Stimulated activated naive CD8-positive, alpha-beta T cell treated with anti-CD3 and anti-CD28 coated beads, Interleukin-15, Interleukin-2, amounts not matched to agents 100 U/mL and 50 U/mL, for 24 hours (primary cell): ENCODE data around the gene RBM5.
"Not testable (repeated sequence)": the region's sequence is repeated elsewhere in the genome, so short reads cannot be mapped to it uniquely, and the experiment has no call there.

ENCODE experiments used
- ATAC-seq: fragments of 150-1000 bp; cut with Tn5 transposase; one replicate; pipeline ENCODE4 v1.10.0; 2021
- DNase-seq: peaks from one replicate; pipeline ENCODE4 v3.0.0; 2021

RBM5 gene

DNA sequence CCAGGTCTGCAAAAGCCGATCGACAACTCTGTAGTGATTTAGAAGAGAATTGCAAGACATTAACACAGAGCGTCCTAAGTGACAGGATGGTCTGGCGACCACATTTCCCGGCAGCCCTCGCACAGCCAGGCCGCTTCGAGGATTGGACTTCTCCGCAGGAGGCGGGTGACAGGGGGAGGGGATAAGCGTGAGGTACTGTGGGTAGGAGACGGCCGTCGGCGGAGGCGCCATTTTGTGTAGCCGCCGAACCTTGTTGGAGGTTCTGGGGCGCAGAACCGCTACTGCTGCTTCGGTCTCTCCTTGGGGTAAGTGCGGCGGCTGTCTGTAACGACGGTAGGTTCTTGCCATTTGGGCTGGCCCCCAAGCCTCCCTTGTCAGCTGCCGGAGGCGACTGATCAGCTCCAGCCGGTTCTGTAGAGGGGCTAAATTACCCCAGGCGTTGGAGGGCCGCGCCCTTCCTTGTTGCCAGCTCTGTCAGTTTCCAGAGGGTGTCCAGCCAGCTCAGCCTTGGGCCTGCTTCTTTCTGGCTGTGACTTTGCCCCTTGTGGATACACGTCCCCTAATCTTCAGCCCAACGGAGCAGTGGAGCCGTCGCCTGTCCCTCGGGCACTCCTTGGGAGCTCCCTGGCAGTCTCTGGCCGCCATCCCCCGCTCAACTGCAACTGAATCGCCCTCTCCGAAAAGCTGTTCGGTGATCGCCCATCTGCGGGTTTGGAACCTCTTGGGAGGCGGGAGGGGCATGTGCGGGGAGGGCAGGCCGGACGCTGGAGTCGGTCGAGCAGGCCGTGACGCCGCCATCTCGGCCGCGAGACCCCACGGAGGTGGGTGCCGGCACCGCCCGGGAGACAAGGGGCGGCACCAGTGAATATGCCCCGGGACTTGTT is at the start of gene RBM5:
RBM5 (plus strand) TSS at position 195 of the 884 bp plus-strand sequence. CDS start 1,516 bp downstream, outside the sequence.
- peak; percentile 100 for ATAC-seq
- peak; percentile 93 for DNase-seq

DNA sequence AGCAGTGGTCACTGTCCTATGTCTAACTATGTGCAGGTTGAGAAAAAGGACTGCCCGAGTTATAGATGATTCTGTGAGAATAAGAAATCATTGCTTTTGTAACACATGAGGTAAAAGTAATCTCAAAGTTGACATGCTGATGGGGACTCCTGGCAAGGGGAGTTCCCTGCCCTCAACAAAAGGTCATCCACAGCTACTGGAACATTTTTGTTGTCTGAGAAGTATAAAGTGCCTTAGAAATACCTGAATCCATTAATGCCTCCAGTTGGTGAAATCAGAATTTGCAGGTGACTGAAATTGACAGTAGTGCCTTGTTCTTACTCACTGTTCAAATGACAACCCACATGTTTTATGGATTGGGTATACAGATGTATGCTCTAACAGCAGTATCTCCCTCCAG is 43.7 kb upstream of the RBM5 start:
- DNase-seq (no peak), ATAC-seq (peak; percentile 84)

DNA sequence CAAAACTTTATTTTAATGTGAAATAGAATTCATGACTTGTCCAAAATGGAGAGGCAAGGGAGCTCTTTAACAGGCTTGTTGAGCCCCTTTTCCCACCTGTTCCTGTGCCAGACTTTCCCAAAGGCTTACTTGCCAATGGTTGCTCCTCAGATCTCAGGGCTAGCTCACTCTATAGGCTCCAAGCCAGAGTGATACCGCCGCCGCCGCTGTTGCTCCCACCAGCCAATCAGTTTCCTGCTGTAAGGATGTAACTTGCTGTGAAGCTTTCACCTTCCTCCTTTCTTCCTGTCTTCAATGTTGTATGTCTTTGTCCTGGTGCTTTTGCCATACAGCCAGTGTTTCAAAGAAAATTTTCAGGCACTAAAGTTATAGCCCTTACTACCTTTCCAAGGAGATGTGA is 41.3 kb upstream of the RBM5 start:
- ATAC-seq (no peak), DNase-seq (no peak)

DNA sequence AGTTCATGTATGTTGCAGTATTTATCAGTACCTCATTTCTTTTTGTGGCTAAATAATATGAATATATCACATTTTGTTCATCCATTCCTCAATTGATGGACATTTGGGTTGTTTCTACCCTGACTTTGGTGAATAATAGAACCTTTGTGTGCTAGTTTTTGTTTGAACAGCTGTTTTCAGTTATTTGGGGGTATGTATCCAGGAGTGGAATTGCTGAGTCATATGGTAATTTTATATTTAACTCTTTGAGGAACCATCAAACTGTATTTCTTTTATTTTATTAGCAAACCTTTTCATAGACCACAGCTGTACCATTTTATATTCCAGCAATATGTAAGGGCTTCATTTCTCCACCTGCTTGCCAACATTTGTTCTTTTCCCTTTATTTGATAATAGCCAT is 38.4 kb upstream of the RBM5 start:
- ATAC-seq, result no peak
- no peak for DNase-seq

DNA sequence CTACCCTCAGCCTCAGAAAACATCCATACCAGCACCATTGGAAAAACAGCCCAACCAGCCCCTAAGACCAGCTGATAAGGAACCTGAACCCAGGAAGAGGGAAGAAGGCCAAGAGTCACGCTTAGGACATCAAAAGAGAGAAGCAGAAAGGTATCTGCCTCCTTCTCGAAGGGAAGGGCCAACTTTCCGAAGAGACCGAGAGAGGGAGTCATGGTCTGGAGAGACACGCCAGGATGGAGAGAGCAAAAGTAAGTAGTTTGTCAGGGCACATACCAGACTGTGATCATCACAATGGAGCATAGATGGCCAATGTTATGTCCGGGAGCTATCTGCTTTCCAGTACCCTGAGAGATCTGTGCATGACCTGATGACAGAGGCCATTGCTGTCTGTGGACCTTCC is 31.0 kb upstream of the RBM5 start:
- DNase-seq (no peak), ATAC-seq (no peak)

DNA sequence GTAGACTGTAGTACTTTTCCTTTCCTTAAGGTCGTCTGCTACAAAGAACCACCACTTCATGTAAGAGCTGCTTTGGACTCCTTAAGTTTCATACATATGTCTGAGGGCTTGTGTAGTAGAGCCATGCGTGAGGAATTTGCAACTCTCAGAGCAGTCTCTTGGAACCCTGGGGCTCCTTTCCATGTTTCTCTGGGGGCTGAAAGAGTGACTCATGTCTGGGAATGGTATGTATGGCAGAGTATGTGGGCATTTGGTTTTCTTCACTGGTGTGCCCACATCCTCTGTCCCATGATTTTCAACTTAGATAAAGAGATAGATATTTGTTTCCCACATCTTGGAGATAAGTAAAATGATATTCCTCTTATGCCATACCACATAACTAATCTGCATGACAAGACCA is 20.6 kb upstream of the RBM5 start:
- no peak for DNase-seq
- no peak for ATAC-seq

DNA sequence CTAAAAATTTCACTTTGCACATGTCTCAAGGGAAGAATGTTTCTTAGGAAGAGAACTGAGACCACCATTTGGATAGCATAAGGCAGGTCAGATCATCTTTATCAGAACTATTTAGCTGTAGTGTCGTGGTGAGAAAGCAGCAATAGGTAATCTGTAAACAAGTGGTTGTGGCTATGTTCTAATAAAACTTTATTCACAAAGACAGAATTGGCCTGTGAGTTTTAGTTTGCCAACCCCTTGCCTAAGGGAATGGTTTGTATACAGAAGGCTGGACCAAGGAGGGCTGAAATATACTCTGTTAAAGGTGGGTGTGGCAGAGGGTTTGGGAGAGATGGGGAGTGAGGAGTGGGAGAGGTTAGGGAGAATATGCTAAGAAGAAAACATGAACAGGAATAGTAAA is 10.6 kb upstream of the RBM5 start:
- no peak for ATAC-seq
- no peak for DNase-seq

DNA sequence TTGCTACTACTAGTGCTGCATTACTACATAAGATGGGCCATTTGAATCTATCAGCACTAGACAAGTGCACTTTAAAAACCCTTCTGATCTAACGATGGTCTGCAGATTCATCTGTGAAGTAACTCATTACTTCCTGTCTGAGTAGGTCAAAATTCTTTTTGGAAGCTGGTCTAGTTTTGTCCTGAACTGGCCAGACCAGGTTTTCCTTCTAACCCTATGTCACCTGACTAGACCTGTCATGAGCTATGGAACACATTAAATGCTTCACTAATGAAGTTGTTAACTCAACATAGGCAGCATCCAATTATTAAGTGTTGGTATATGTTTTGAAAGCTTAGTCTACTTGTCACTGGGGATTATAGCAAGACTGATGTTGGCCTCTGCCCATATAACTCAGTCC is 10.1 kb upstream of the RBM5 start:
- DNase-seq (no peak), ATAC-seq (no peak)

DNA sequence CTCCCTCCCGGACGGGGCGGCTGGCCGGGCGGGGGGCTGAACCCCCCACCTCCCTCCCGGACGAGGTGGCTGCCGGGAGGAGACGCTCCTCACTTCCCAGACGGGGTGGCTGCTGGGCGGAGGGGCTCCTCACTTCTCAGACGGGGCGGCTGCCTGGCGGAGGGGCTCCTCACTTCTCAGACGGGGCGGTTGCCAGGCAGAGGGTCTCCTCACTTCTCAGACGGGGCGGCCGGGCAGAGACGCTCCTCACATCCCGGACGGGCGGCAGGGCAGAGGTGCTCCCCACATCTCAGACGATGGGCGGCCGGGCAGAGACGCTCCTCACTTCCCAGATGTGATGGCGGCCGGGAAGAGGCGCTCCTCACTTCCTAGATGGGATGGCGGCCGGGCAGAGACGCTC is 3.8 kb upstream of the RBM5 start:
- ATAC-seq, result not testable (repeated sequence)

DNA sequence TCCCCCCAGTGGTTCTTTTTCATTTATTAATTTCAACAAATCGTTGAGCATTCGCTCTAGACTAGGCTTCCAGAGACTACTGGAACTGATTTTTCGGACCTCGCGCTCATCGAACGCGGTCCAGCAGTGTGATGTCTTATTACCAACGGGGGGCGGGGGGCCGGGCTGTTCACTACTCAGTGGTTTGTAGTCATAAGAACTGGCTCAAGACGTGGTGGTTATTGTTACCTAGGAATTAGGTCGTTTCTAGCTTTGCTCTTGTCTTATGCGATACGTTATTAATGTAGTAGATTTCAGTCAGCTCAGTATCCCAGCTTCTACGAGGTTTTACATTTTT is 858 bp downstream of the RBM5 start:
- DNase-seq, result no peak
- no peak for ATAC-seq

More for the DNA sequence above, 3.8 kb upstream of the RBM5 start:
- DNase-seq, result not testable (repeated sequence)

DNA sequence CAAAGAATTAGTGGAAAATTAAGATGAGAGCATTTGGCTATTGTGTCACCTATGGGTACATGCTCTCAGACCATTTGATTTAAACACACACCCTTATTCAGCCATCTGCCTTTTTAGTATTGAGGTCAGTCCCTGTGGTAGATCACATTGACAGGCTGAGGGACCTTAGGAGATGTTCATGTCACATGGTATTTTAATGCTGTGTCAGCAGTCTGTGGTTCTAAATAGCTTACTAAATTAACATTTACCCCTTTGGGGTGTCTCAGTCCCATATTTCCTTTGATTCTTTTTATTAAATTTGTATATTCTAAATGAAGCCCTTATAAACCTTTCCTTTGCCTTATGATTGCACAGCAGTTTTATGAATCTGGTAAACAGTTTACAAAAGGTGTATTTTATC is 2.3 kb downstream of the RBM5 start:
- ATAC-seq (no peak), DNase-seq (no peak)

DNA sequence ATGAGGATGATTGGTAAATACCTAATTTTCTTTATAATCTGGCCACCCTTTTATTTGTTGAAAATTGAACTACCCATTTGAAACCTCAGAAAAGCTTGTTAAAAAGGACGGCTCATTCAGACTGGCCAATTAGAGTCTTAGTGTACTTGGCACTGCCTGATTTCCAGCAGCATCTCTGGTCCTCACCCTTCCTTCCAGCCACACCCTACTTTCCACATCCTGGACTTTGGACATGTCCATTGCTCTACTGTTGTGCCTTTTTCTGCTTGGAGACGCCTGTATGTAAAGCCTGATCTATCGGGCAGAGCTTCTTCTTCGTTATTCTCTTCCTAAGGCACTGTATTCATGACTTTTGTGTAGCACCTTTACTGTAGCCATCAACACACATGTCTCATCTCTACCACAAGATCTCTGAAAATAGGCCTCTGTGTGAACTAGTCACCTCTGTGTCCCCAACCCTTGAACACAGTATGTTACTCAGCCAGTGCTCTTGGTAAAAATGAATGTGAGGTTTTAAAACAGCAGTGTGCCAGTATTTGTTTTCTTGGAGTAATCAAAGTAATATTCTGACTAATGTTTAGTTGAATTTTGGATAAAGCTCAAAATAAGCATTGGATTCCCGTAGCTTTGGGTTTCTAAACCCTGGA is 6.8 kb downstream of the RBM5 start:
- no peak for ATAC-seq

DNA sequence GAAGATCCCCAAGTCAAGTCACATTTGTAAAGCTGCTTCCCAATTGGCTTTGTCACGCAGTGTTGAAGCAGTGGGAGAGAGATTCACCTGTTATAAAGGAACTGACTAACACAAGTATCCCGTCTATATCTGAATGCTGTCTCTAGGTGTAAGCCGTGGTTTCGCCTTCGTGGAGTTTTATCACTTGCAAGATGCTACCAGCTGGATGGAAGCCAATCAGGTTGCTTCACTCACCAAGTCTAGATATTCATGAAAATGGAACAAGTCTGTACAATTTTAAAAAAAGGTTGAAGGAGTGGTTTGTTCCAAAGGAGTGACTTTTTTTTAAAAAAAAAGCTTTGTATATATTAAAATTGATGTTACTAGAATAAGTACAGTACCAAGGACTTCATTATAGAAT is 11.7 kb downstream of the RBM5 start:
- no peak for DNase-seq
- ATAC-seq, result no peak

More for the DNA sequence above, 6.8 kb downstream of the RBM5 start:
- no peak for DNase-seq

DNA sequence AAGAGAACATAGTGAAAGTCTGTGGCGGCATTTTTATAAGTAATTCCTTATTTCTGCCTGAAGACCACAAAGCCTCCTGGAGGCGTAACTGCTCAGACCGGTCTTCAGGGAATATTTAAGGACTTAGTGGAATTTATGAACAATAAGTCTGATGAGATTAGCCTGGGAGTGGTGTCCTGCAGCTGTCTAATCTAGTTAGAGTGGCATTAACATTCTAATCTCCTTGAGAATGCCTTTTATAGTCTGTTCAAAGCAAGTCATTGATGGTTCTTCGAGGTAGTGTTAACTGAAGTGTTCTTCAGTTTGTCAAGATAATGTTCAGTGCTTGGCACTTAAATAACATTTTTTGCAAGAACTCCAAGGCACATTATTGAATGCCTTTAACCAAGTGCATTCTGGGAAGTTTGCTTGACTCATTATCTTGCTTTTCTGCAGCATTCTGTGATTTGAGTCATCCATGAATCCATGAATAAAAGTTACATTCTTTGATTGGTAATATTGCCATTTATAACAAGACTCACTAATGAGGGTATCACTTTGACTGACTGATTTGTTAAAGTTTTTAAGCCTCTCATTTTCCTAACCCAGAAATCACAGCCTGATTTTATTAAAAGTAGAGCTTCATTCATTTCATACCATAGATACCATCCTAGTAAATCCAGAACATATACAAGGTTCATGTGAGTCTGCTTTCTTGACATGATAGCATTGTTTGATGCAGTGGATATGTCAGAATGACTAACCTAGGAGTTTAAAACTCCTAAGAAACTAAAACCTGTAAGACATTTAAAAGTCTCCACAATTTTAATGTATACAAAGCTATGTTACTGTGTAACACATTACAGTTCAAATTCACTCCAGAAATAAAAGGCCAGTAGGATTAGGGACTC is 12.5 kb downstream of the RBM5 start:
- DNase-seq, result no peak
- no peak for ATAC-seq

DNA sequence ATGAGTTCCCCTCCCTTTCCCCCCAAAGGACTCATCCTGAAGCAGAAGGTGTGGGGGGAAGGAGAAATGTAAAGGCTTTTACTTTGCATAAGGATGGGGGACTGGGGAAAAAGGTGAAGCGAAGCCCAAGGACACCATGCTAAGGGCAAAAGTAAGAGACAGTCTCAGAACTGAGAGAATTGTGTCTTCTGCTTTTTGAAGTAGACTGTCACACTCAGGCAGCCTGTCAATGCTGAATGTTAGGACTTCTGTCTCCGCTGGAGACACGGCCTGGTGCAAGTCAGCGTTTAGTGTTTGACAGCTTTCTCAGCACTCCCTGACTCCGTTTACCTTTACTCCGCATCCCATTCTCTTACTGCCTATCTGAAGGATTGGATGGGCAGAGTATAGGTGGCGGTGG is 13.8 kb downstream of the RBM5 start:
- DNase-seq (no peak), ATAC-seq (no peak)

DNA sequence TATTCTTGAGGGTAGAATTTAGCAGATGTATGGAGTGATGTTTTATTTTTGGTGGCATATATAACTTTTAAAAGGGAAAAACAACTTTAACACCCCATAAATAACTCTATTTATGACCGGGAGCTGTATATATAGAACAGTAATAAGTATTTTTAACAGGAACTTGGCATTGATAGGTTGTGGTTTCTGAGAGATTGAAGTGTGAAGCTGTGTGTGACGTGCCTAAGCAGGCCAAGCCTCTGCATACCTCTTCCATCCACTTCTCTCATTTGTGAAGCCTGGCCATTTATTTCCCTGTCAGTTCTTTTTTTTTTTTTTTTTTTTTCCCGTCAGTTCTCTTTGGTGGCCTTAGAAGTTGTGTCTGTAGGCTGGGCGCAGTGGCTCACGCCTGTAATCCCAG is 23.0 kb downstream of the RBM5 start:
- DNase-seq (no peak), ATAC-seq (no peak)

DNA sequence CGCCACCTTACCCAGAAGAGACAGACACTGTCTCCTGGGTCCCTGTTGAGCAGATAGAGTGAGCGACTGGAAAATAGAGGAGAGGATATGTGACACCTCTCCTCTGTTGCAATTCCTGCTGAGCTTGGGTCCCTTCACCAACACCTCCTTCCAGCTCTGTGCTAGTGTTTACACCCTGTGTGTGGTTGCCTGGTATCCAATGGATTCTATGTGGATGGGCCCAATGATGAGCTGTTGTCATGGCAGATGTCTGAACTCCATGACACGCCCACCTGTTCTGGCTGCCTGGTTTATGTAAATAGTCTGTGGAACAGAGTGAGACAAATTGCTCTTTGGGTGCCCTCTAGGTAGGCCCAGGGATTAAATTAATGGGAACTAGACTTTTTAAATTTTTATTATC is 23.7 kb downstream of the RBM5 start:
- no peak for DNase-seq
- no peak for ATAC-seq

DNA sequence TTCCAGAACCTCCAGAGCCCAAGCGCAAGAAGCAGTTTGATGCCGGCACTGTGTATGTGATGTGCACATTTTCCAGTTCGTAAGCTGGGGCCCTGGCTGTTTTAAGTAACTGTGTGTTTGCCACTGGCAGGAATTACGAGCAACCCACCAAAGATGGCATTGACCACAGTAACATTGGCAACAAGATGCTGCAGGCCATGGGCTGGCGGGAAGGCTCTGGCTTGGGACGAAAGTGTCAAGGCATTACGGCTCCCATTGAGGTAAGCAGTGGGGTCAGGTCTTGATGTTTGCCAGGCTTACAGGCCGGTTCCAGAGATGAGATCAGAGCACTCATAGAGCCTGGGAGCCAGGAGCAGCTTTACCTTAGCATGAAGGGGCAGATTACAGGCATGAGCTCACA is 28.4 kb downstream of the RBM5 start:
- DNase-seq, result no peak
- ATAC-seq, result no peak

DNA sequence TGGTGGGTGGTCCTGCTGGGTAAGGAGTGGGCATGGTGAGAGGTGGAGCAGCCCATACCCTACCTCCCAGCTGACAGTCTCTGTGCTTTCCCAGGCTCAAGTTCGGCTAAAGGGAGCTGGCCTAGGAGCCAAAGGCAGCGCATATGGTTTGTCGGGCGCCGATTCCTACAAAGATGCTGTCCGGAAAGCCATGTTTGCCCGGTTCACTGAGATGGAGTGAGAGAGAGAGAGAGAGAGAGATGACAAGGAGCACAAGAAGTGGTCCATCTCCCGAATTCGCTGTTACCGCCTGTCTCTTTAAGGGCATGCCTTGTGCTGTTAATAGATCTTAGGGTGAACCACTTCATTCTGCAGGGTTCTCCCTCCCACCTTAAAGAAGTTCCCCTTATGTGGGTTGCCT is 29.5 kb downstream of the RBM5 start:
- ATAC-seq, result no peak
- DNase-seq, result no peak

DNA sequence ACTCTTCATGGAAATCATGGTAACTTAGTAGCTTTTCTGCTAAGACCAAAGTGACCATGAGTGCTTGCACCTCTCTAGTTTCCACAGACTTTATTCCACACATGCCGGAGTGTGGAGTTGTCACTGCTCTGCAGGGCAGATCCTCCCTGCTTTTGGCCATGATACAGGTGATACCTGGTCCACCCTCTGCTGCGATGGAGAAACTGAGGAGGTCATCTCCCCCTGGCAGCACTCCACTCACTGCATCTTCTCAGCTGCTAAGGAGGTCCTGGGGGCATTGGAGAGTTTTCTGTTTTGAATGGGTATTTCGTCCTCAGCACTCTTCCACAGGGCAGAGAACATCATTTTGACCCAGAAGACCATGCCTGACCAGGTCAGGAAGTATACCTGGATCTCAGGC is 31.1 kb downstream of the RBM5 start:
- DNase-seq, result no peak
- no peak for ATAC-seq

DNA sequence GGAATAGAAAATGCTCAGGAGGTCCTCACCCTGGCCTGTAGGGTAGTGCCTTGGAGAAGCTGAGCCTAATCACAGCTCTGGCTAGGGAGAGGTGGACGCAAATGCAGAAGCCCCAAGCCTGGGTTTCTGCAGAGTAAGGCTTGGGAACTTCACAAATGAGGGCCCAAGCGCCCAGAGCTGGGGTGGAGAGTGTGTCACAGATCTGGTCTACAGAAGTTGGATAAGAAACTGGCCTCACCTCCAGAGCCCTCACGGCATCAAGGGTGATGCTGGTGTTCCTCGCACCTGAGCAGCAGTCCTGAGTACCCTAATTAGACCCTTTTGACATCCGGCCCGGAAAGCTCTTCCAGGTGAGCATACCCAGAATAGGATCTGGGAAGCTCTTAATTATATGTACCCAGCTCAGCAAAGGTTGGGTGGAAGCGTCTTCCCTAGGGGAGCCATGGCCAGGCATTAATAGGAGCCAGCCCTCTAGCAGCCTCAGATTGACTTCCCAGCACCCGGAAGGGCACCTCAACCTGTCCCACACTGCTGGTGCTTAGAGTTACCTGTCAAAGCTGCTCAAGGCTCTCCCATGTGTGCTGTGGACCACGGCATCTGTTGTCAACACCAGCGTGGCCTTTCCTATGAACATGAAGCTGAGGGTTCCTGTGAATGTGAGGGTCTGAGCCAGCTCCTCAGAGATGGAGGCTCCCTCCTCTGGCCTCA is 31.8 kb downstream of the RBM5 start:
- ATAC-seq, result no peak
- DNase-seq, result no peak
